Osteocyte (in vitro differentiated cells): ENCODE measurements around the gene SSX2IP. TPM values are rescaled to one million over a fixed set of nuclear protein-coding genes. Genes with fewer than 3 reads are reported as not detected.
"Not testable (repeated sequence)": the region's sequence is repeated elsewhere in the genome, so short reads cannot be mapped to it uniquely, and the experiment has no call there.

ENCODE experiments used
- DNase-seq: peaks from one replicate; pipeline ENCODE4 v3.0.0; 2021; ENCODE audit warnings: mixed read lengths; ENCODE audit not compliant: unreplicated experiment; ENCODE audit errors: extremely low spot score
- H3K27ac Mint-ChIP-seq: one replicate; pipeline ENCODE4 v1.8.0; 2021; ENCODE audit warnings: mild to moderate bottlenecking, mixed read lengths; ENCODE audit not compliant: unreplicated experiment
- H3K27me3 Mint-ChIP-seq: one replicate; pipeline ENCODE4 v1.8.0; 2021; ENCODE audit warnings: mixed read lengths; ENCODE audit not compliant: unreplicated experiment
- H3K36me3 Mint-ChIP-seq: one replicate; pipeline ENCODE4 v1.8.0; 2021; ENCODE audit warnings: mixed read lengths; ENCODE audit not compliant: unreplicated experiment
- H3K4me1 Mint-ChIP-seq: one replicate; pipeline ENCODE4 v1.8.0; 2021; ENCODE audit warnings: mixed read lengths; ENCODE audit not compliant: unreplicated experiment
- H3K4me3 Mint-ChIP-seq: one replicate; pipeline ENCODE4 v1.8.0; 2021; ENCODE audit warnings: mild to moderate bottlenecking, moderate library complexity, mixed read lengths; ENCODE audit not compliant: unreplicated experiment
- H3K9me3 Mint-ChIP-seq: one replicate; pipeline ENCODE4 v1.8.0; 2021; ENCODE audit warnings: mixed read lengths; ENCODE audit not compliant: unreplicated experiment
- total RNA-seq: library from RNA; stranded (reverse); gene quantifications from 2 replicates; pipeline ENCODE4 v1.2.1, GENCODE V29; 2021
- TF ChIP-seq, protein P1 (sequence below): fragments of 200-600 bp; sonication (generic); IDR thresholded peaks from 2 replicates; pipeline ENCODE4 v1.5.0; 2021; ENCODE audit warnings: antibody characterized with exemption, mild to moderate bottlenecking, moderate library complexity

Gene SSX2IP
- total RNA-seq, 1 donor from 2014 or later: 7.0 TPM

DNA sequence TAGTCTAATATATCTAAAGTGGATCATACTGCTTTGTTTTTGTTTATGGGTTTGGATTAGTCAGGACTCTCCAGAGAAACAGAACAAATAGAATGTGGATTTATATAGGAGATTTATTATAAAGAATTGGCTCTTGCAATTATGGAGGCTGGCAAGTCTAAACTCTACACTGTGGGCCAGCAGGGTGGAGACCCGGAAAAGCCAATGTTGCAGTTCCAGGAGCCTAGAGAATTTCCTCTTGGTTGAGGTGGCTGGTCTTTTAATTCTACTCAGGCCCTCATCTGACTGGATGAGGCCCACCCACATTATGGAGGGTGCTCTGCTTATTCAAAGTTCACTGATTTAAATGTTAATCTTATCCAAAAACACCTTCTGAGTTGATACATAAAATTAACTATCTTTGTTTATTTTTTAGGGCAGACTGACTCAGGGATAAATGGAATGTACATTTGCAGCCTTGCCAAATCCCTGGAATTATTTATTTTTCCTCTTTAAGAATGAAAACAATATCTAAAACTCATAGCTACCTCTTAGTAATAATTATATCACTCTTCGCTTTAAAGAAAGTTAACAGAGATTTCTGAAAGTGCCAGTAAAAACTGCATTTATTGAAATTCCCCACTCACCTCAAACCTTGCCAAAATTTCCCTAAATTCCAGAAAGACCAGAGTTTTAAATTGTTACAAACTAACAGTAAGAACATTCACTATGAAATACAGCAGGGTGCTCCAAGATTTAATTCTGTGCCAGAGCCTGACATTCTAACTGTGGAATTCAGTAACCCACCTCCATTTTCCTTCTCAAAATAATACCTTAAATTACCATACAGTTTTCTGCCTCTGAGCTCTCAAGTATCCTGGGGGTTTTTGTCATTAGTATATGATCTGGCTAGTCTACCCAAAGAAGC, 36.6 kb upstream of the SSX2IP start:
- H3K4me3 Mint-ChIP-seq: no peak overlapping the region
- TF ChIP-seq, protein P1, sequence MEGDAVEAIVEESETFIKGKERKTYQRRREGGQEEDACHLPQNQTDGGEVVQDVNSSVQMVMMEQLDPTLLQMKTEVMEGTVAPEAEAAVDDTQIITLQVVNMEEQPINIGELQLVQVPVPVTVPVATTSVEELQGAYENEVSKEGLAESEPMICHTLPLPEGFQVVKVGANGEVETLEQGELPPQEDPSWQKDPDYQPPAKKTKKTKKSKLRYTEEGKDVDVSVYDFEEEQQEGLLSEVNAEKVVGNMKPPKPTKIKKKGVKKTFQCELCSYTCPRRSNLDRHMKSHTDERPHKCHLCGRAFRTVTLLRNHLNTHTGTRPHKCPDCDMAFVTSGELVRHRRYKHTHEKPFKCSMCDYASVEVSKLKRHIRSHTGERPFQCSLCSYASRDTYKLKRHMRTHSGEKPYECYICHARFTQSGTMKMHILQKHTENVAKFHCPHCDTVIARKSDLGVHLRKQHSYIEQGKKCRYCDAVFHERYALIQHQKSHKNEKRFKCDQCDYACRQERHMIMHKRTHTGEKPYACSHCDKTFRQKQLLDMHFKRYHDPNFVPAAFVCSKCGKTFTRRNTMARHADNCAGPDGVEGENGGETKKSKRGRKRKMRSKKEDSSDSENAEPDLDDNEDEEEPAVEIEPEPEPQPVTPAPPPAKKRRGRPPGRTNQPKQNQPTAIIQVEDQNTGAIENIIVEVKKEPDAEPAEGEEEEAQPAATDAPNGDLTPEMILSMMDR: no peak
- H3K27me3 Mint-ChIP-seq: peaks cover 2% of the 10 kb centered on the region
- peaks cover 9% of the 10 kb centered on the region for H3K9me3 Mint-ChIP-seq
- H3K27ac Mint-ChIP-seq: peak overlapping the region; percentile 54
- H3K36me3 Mint-ChIP-seq: peaks cover 4% of the 10 kb centered on the region
- peaks cover 46% of the 10 kb centered on the region for H3K4me1 Mint-ChIP-seq
- no peak for DNase-seq

DNA sequence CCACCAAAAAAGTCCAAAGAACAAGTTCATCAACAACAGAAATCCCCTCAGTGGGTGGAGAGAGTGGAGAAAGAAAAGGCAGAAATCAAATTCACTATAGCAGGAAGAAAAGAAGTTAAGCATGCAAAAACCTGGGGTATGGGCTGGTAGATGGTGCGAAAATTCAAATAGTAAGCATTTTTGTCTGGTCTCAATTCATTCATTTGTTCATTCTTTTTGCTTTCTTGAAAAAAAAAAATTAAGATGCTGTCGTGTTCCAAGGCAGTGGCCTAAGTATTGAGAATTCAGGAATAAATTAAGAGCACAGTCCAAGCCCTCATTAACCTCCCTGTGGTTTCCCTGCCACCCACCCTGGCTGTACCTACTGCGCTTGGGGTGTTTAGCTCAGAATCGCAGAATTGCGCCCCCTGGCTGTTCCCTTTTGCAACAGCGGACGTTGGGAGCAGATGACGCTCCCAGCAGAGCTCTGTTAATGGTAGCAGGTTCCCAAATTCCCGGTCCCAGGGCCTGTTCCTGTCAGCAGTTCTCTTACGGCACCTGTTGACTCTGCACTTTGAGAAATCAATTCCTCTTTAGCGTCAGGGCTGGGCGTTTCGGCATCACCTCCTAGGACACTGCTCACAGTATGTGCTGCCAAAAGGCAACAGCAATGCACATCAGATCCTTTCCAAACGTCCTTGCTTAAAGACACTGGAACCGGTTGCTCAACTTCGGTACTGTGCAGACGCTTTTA, 34.0 kb upstream of the SSX2IP start:
- no peak overlapping the region for H3K4me3 Mint-ChIP-seq
- no peaks in the 10 kb centered on the region for H3K36me3 Mint-ChIP-seq
- no peaks in the 10 kb centered on the region for H3K9me3 Mint-ChIP-seq
- no peak overlapping the region for H3K27ac Mint-ChIP-seq
- no peak for DNase-seq
- TF ChIP-seq, protein P1: peak; percentile 35
- peaks cover 2% of the 10 kb centered on the region for H3K27me3 Mint-ChIP-seq
- H3K4me1 Mint-ChIP-seq: peaks cover 53% of the 10 kb centered on the region

DNA sequence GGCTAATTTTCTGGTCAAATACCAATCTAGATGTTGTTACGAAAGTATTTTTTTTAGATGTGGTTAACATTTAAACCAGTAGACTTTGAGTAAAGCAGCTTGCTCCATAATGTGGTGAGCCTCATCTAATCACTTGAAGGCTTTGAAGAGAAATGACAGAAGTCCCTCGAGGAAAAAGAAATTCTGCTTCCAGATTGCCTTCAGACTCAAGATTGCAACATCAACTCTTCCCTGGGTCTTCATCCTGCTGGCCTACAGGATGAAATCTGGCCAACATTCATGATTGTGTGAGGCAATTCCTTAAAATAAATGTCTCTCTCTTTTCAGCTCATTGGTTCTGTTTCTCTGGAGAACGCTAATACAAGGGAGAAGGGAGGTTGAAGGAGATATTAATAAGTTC, 32.5 kb upstream of the SSX2IP start:
- H3K27me3 Mint-ChIP-seq: peaks cover 8% of the 10 kb centered on the region
- TF ChIP-seq, protein P1: no peak
- no peak overlapping the region for H3K27ac Mint-ChIP-seq
- no peaks in the 10 kb centered on the region for H3K9me3 Mint-ChIP-seq
- DNase-seq: no peak
- H3K36me3 Mint-ChIP-seq: no peaks in the 10 kb centered on the region
- no peak overlapping the region for H3K4me3 Mint-ChIP-seq
- peaks cover 45% of the 10 kb centered on the region for H3K4me1 Mint-ChIP-seq

DNA sequence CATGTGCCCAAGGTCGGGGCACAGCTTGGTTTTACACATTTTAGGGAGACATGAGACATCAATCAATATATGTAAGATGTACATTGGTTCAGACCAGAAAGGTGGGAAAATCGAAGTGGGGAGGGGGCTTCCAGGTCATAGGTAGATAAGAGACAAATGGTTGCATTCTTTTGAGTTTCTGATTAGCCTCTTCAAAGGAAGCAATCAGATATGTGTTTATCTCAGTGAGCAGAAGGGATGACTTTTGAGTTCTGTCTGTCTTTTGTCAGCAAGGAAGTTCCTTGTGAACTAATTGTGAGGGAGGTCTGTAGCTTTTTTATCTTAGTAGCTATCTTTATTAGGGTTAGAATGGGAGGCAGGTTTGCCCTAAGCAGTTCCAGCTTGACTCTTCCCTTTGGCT, 31.6 kb upstream of the SSX2IP start:
- DNase-seq, H3K36me3 Mint-ChIP-seq, H3K9me3 Mint-ChIP-seq, H3K4me3 Mint-ChIP-seq, H3K27ac Mint-ChIP-seq: not testable (repeated sequence)
- peaks cover 35% of the 10 kb centered on the region for H3K4me1 Mint-ChIP-seq
- peaks cover 14% of the 10 kb centered on the region for H3K27me3 Mint-ChIP-seq

DNA sequence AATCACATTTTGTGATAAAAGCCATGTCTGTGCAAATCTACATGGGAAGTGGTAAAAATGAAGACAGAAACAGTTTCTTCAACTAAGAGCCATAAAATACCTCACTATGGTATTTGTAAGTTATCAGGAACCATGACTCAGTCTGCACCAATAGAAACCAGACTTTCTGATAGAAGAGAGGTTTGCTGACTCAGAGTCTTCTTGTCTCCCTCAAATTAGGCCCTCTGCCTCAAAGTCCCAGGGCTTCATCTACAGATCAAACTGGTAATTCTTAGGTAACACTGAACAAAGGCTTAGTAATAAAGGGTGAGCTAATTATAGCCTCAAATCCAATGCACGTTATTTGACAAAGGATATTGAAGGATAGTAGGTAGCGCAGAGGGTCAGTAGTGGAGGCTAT, 30.9 kb upstream of the SSX2IP start:
- H3K27ac Mint-ChIP-seq: no peak overlapping the region
- peaks cover 20% of the 10 kb centered on the region for H3K27me3 Mint-ChIP-seq
- H3K4me3 Mint-ChIP-seq: no peak overlapping the region

More for the DNA sequence above, 30.9 kb upstream of the SSX2IP start:
- Mint-ChIP-seq H3K9me3 (no peaks in the 10 kb centered on the region), H3K4me1 (peaks cover 28% of the 10 kb centered on the region), H3K36me3 (no peaks in the 10 kb centered on the region)
- TF ChIP-seq, protein P1: no peak
- no peak for DNase-seq
